Esophagus muscularis mucosa (tissue), 3 donors: ENCODE data around the gene KRTAP10-3.

Experiments used
- POLR2A ChIP-seq: fragments of 450-650 bp; IDR thresholded peaks from one replicate; pipeline ENCODE4 v1.6.1; 2017; ENCODE audit warnings: antibody characterized with exemption, moderate library complexity, mild to moderate bottlenecking, low read depth
- POLR2AphosphoS5 ChIP-seq, 2 donors: sonication (generic); formaldehyde crosslinking; IDR thresholded peaks; one replicate each; pipeline ENCODE4 v1.6.1; 2017; ENCODE audit warnings: antibody characterized with exemption in 2 of 2
- TF ChIP-seq, protein P1 (sequence below), 3 experiments: fragments of 200-600 bp in 2 of 3; fragments of 450-650 bp in 1 of 3; sonication (generic) in 2 of 3; IDR thresholded peaks; one replicate each; pipeline ENCODE4 v1.5.1; 2017 to 2019; ENCODE audit warnings: antibody characterized with exemption in 3 of 3, mild to moderate bottlenecking in 2 of 3, moderate library complexity in 1 of 3

DNA sequence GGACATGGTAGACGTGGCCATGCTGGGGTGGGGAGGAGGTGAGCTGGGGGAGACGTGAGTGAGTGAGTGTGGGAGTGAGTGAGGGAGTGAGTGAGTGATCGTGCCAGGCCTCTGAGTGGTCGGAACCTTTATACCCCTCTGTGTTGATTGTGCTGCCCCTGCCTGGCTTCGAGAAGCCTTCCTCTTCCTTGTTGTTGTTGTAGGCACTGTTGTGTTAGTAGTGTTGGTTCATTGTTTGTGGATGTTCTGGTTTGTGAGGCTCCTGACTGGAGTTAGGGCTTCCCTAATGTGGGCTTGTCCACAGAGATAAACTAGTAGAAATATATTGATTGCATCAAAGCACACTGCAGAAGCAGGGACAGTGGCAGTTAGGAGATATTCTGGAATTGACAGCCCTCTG is at the start of gene KRTAP10-3:
- TF ChIP-seq, protein P1, sequence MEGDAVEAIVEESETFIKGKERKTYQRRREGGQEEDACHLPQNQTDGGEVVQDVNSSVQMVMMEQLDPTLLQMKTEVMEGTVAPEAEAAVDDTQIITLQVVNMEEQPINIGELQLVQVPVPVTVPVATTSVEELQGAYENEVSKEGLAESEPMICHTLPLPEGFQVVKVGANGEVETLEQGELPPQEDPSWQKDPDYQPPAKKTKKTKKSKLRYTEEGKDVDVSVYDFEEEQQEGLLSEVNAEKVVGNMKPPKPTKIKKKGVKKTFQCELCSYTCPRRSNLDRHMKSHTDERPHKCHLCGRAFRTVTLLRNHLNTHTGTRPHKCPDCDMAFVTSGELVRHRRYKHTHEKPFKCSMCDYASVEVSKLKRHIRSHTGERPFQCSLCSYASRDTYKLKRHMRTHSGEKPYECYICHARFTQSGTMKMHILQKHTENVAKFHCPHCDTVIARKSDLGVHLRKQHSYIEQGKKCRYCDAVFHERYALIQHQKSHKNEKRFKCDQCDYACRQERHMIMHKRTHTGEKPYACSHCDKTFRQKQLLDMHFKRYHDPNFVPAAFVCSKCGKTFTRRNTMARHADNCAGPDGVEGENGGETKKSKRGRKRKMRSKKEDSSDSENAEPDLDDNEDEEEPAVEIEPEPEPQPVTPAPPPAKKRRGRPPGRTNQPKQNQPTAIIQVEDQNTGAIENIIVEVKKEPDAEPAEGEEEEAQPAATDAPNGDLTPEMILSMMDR (IDR thresholded peaks at IDR 0.05) = no peak
- TF ChIP-seq POLR2A (no peak), POLR2AphosphoS5 (IDR thresholded peaks at IDR 0.05) (no peak)
